GM12874 (cell line): ENCODE data around the gene STMN3.

Source experiments
- TF ChIP-seq, protein P1 (sequence below): IDR thresholded peaks from 2 replicates; pipeline ENCODE4 v1.5.1; 2011; ENCODE audit warnings: low read depth, mild to moderate bottlenecking, control low read depth, low read length, moderate library complexity; ENCODE audit not compliant: insufficient read depth

Gene STMN3

DNA sequence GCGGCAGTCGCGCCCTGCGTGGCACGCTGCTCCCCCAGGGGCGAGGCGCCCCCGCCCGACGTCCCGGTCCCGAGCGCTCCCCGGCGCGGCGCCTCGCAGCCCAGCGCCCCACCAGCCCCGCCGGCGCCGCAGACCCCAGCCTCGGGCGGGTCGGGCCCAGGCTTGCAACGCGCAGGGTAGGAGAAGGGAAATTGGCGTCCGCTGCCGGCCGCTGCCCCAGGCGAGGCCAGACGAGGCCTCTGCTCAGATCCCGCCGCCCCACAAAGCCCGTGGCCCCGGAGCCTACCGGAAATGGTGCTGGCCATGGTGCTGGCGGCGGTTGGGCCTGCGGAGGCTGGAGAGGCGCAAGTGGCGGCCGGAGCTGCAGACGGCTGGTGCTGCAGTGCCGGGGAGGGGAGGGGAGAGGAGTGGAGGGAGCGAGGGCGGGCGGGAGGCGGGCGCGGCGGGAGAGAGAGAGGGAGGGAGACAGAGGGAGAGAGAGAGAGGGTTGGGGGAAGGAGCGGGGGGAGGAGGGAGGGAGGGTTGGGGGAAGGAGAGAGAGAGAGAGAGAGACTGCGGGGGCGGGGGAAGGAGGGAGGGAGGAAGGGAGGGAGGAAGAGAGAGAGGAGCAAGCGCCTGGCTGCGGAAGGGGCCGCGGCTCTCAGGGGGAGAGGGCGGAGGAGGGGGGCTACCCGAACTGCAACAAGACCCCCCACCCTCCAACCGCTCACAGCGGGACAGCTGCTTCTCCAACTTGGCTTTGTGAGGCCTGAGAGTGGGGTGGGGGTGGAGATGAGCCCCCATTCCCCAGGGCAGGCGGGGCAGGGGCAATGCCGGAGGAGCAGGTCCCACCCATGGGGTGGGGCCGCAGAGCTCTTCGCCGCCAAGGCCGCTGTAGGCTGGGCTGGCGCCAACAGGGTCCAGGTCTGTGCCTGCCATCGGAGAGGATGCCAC, at the start of gene STMN3:
STMN3 (minus strand) TSS at position 384 of the 933 bp plus-strand sequence; CDS start at position 305, 79 bp downstream.
- TF ChIP-seq, protein P1, sequence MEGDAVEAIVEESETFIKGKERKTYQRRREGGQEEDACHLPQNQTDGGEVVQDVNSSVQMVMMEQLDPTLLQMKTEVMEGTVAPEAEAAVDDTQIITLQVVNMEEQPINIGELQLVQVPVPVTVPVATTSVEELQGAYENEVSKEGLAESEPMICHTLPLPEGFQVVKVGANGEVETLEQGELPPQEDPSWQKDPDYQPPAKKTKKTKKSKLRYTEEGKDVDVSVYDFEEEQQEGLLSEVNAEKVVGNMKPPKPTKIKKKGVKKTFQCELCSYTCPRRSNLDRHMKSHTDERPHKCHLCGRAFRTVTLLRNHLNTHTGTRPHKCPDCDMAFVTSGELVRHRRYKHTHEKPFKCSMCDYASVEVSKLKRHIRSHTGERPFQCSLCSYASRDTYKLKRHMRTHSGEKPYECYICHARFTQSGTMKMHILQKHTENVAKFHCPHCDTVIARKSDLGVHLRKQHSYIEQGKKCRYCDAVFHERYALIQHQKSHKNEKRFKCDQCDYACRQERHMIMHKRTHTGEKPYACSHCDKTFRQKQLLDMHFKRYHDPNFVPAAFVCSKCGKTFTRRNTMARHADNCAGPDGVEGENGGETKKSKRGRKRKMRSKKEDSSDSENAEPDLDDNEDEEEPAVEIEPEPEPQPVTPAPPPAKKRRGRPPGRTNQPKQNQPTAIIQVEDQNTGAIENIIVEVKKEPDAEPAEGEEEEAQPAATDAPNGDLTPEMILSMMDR = no peak

DNA sequence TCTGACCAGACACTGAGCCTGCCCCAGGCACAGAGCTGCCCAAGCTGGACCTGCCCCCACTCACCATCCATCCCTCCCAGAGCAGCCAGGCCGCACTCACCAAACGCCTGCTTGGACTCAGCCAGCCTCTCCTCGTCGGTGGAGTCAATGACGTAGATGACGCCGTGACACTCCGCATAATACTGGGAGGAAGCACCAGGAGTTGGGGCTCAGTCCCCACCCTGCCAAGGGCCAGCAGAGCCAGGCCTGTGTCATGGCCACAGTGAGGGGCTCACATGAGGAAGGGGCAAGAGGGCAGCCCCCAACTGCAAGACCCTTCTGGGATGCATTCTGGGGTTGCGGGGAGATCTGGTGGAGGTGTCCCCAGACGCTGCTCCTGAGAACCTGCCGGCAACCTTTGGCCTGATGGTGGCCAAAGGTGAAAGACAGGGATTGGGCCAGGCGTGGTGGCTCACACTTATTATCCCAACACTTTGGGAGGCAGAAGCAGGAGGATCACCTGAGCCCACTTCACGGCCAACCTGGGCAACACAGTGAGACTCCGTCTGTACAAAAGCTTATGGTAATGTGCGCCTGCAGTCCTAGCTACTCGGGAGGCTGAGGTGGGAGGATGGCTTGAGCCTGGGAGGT, 48.9 kb upstream of the STMN3 start:
- TF ChIP-seq, protein P1 = no peak

DNA sequence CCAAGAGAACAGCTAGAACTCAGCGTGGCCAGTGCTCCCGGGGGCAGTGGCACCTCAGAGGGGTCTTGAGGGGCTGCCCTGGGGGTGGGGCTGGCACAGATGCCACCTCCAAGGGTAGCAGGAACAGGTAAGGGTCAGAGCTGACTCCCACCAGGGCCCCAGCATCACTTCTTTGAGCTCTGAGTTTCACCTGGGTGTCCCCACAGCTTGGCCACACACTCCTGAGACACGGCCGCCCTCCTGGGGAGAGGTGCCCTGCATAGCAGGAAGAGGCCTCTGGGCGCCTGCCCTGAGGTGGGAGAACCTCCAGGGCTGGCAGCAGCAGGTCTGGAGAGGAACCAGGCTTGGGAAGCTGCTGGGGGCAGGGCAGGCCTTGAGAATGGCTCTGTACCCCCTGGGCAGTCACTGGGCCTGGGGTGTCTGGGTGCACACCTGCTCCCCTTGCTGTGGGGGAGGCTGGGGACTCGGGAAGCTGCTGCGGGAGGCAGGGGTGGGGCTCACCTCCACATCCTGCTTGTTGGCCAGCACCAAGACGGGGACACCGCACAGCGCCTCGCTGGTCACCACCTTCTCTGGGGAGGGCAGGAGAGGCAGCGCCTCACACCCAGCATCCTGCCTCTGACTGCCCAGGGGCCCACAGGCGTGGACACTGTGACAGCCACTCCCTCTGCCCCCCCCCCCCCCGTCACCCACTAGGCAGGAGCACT, 48.3 kb upstream of the STMN3 start:
- TF ChIP-seq, protein P1 = no peak

DNA sequence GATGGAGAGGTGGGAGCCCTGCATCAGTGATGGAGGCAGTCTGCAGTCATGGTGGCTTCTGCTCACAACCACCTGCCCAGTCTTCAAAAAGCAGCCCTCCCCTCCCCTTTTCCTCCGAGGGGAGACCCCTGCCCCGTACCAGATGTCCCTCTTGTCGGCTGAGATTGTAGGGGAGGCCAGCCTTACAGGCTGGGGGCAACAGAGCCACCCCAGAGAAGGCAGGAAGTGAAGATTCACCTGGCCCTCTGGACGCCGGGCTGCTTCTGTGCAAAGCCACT, 47.8 kb upstream of the STMN3 start:
- TF ChIP-seq, protein P1 = no peak

DNA sequence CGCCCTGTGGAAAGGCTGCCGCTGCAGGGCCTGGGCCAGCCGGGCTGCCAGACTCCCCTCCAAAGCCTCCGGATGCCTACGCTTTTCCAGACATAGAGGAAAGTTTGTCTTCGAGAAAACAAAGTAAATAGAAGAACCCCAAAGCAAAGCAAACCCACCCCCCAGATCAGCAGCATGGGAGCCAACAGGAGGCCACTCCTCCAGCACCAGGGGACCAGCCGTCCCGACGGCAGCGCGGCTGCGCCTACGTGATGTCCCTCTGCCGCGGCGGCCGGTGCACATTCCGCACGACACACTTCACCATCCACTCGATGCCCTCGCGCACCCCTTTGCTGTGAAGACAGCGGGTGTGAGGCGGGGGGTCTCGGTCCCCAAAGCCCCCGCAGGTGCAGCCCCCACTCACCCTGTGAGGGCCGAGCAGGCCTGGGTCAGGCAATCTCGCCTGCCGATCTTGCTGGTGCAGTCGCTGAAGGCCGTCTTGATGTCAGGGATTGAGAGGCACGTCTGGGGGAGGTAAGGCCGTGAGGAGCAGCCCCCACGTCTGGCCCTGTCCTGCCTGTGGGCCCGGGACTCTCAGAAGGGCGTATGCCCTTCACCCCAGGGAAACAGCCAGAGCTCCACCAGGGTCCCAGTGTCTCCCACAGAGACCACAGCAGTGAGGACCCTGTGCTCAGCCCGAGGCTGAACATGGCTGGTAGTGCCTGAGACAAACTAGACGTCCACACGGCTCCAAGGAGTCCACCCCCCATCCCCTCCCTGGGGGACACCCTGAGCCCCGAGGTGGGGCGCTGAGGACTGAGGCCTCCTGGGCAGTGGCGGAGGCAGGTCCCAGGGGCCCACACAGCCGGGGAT, 47.2 kb upstream of the STMN3 start:
- TF ChIP-seq, protein P1 = no peak

DNA sequence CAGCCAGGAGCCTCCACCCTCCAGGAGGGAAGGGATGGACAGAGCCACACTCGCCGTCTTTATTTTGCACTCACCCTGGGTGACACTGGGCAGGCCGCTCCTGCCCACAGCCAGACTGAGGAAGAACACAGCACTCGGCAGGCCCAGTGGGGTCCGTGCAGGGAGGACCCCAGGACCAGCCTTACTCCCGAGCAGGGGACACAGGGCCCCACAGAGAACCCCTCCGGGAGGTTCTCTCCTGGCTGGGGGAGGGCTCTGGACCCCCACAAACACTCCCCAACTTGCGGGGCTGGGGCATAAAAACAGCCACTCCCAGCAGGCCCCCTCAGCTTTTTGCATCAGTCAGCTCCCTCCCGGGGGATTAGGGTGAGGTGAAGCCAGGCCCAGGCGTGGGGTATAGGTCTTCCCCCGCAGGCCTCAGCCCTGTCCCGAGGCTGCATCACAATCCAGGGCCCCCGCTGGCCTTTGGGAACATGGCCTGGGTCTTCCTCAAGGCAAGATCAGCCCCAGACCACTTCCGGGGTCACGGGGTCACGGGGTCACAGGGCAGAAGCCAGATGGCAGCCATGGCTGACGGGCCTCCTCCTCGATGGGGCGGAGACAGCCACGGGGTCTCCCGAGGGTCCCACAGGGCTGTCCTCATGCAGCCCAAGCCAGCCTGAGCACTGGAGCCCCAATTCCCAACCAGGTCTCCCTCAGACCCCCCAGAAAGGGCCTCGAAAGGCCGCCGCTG, 46.4 kb upstream of the STMN3 start:
- TF ChIP-seq, protein P1 = no peak
